Upper lobe of left lung (tissue), 4 donors: ENCODE results near the gene EYS.

ENCODE experiments used
- CTCF ChIP-seq, 6 experiments: fragments of 450-650 bp in 4 of 6; fragments of 200-600 bp in 2 of 6; sonication (generic) in 2 of 6; IDR thresholded peaks; one replicate each; pipeline ENCODE4 v1.5.1; 2016 to 2019; ENCODE audit warnings: antibody characterized with exemption in 6 of 6
- EP300 ChIP-seq, 4 donors: sonication (generic); formaldehyde crosslinking; IDR thresholded peaks; one replicate each; pipeline ENCODE4 v1.5.1; 2017; ENCODE audit warnings: antibody characterized with exemption in 4 of 4, control low read depth in 2 of 4
- POLR2A ChIP-seq, 4 donors: fragments of 450-650 bp; IDR thresholded peaks; one replicate each; pipeline ENCODE4 v1.5.1; 2016 to 2017; ENCODE audit warnings: antibody characterized with exemption in 4 of 4, mild to moderate bottlenecking in 2 of 4

- TF ChIP-seq CTCF (IDR thresholded peaks at IDR 0.05) (no peak), POLR2A (IDR thresholded peaks at IDR 0.05) (no peak), EP300 (IDR thresholded peaks at IDR 0.05) (no peak)
These were observed 1220.3 kb downstream of the EYS start for GRCh38 chr6:64486578-64487351.
